GM10266 (cell line): ENCODE data around the gene DOK1.
A peak's percentile ranks its signal among the peaks of the same experiment; 100 is the strongest.

ENCODE experiments used
- DNase-seq: peaks from one replicate; pipeline ENCODE4 v3.0.0; 2012; ENCODE audit errors: extremely low spot score
- CTCF ChIP-seq: IDR thresholded peaks from 2 replicates; pipeline ENCODE4 v1.5.1; 2012; ENCODE audit warnings: mild to moderate bottlenecking, low read depth; ENCODE audit not compliant: control insufficient read depth, insufficient read depth; ENCODE audit errors: missing control alignments

Gene DOK1

GRCh38 chr2:74582184-74582583 lies 27.7 kb downstream of the DOK1 start:
- TF ChIP-seq CTCF = no peak
- no peak for DNase-seq

GRCh38 chr2:74583504-74583903 lies 29.0 kb downstream of the DOK1 start:
- TF ChIP-seq CTCF = no peak
- DNase-seq = no peak

DNA sequence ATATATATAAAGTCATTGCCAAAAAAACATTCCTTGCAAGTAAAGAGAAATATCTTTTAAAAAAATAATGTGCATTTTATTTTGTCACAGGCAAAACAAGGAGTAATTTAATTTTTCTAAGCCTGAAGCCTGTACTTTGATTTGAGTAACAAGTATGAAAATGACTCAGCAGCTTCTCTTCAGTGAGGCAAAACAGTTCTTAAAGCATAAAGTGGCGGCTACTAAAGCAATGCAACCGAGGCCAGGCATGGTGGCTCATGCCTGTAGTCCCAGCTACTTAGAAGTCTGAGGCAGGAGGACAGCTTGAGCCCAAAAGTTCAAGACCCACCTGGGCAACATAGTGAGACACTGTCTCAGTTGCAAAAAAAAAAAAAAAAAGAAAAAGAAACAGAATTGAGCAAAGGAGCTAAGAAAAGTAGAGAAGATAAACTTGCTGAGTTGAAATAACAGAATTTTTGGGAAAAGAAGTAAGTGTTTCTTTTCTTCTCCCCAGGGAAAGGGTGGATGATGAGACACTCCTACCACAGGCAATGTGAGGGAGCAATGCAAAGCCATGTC lies 29.6 kb downstream of the DOK1 start:
- no peak for TF ChIP-seq CTCF
- peak; percentile 34 for DNase-seq

DNA sequence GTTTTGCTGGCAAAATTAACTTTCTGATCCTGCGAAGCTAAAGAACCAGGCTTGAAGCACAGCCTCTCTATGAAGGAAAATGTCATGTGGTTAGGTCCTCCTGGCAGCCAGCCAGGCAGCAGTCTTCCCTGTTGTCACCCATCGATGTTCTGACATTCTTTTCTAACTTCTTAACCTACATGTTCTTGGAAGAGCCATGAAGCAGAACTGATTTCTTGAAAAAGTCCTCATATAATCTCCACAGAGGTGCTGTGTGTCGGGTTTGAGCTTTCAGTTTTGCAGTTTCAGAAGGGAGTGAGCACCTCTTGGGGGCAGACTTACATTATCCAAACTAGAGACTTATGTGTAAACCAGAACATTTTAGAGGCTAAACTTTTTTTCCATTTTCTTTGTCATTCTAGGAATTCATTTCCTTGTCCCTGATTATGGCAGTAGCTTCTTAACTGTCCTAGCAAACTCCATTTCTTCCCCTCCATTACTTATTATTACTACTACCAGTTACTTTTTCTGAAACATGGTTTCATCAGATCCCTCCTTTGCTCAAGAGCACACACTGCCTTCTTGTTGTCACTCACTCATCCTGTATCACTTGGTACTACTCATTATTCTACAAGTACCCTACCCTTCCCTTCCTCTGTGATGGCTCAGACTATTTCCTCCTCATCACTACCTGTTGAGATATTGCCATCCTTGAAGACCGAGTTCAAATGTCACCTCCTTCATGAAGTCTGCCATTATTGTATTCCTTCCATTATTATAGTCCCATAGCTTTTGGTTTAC lies 31.1 kb downstream of the DOK1 start:
- peak; percentile 32 for TF ChIP-seq CTCF

GRCh38 chr2:74587664-74588277 lies 33.3 kb downstream of the DOK1 start:
- peak; percentile 82 for TF ChIP-seq CTCF
- DNase-seq = peak; percentile 73

More for the DNA sequence above, 31.1 kb downstream of the DOK1 start:
- peak; percentile 39 for DNase-seq

- DNase-seq = no peak
- TF ChIP-seq CTCF = no peak
Observed at GRCh38 chr2:74588664-74589063, 34.1 kb downstream of the DOK1 start.
